HG03342 (cell line): ENCODE data around the gene MID1.

ENCODE experiments used
- ATAC-seq: cut with Tn5 transposase; IDR thresholded peaks from one replicate; pipeline ENCODE4 v1.9.1; 2021; ENCODE audit warnings: mild to moderate bottlenecking, moderate library complexity; ENCODE audit not compliant: unreplicated experiment

Gene MID1

GRCh38 chrX:10620121-10620699 is at the start of gene MID1:
Gene MID1 (minus strand): TSS chrX:10620585. CDS start chrX:10567547, 53,038 bp downstream.
- peak; percentile 20 for ATAC-seq

GRCh38 chrX:10667143-10667542 is 46.8 kb upstream of the MID1 start:
- no peak for ATAC-seq

- ATAC-seq = no peak
Observed at GRCh38 chrX:10666102-10666501, 45.7 kb upstream of the MID1 start.

- ATAC-seq = no peak
Observed at GRCh38 chrX:10665681-10666080, 45.3 kb upstream of the MID1 start.

- no peak for ATAC-seq
Observed at GRCh38 chrX:10660171-10660570, 39.8 kb upstream of the MID1 start.

GRCh38 chrX:10656214-10656613 is 35.8 kb upstream of the MID1 start:
- no peak for ATAC-seq

- ATAC-seq = no peak
Observed at GRCh38 chrX:10654960-10655359, 34.6 kb upstream of the MID1 start.

GRCh38 chrX:10653302-10653701 is 32.9 kb upstream of the MID1 start:
- ATAC-seq = no peak

GRCh38 chrX:10649265-10649664 is 28.9 kb upstream of the MID1 start:
- ATAC-seq = no peak

- ATAC-seq = no peak
Observed at GRCh38 chrX:10648614-10649013, 28.2 kb upstream of the MID1 start.

GRCh38 chrX:10636851-10637250 is 16.5 kb upstream of the MID1 start:
- no peak for ATAC-seq

- ATAC-seq = no peak
Observed at GRCh38 chrX:10636337-10636736, 16.0 kb upstream of the MID1 start.

GRCh38 chrX:10634392-10635161 is 14.2 kb upstream of the MID1 start:
- no peak for ATAC-seq

GRCh38 chrX:10633722-10634121 is 13.3 kb upstream of the MID1 start:
- no peak for ATAC-seq

- no peak for ATAC-seq
Observed at GRCh38 chrX:10631416-10632145, 11.2 kb upstream of the MID1 start.

GRCh38 chrX:10630320-10630719 is 9.9 kb upstream of the MID1 start:
- no peak for ATAC-seq

- ATAC-seq = no peak
Observed at GRCh38 chrX:10629905-10630304, 9.5 kb upstream of the MID1 start.

GRCh38 chrX:10628906-10629305 is 8.5 kb upstream of the MID1 start:
- ATAC-seq = no peak

- no peak for ATAC-seq
Observed at GRCh38 chrX:10622197-10622596, 1.8 kb upstream of the MID1 start.

- peak; percentile 43 for ATAC-seq
Observed at GRCh38 chrX:10619425-10620046, 849 bp downstream of the MID1 start.

- ATAC-seq = no peak
Observed at GRCh38 chrX:10618961-10619360, 1.4 kb downstream of the MID1 start.

- no peak for ATAC-seq
Observed at GRCh38 chrX:10617999-10618351, 2.4 kb downstream of the MID1 start.
